ENCODE measurements around the gene NASP.

DNA sequence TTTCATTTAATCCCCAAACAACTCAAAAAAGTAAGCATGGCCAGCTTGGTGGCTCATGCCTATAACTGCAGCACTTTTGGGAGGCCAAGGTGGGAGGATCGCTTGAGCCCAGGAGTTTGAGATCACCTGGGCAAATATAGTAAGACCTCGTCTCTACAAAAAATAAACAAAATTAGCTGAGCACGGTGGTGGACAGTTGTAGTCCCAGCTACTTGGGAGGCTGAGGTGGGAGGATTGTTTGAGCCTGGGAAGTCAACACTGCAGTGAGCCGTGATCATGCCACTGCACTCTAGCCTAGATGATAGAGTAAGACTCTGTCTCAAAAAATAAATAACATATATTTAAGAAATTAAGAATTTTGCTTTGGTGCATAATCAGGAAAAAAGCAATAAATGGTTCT lies 39.3 kb upstream of the NASP start:
- TF ChIP-seq POLR2AphosphoS5 (IDR thresholded peaks at IDR 0.05; ENCODE audit: low read depth, low read length) (no peak), NFIC (IDR thresholded peaks at IDR 0.05; ENCODE audit: borderline replicate concordance) (no peak), CTCF (IDR thresholded peaks at IDR 0.05) (no peak), EP300 (IDR thresholded peaks at IDR 0.05; ENCODE audit: borderline replicate concordance in 1 of 2, low read depth in 1 of 2, low read length in 1 of 2) (no peak), GATA2 (CRISPR knock-in tag; IDR thresholded peaks at IDR 0.05) (no peak), SIN3A (IDR thresholded peaks at IDR 0.05; ENCODE audit: borderline replicate concordance, low read depth, low read length) (no peak), FOSL2 (IDR thresholded peaks at IDR 0.05; ENCODE audit: borderline replicate concordance, low read depth) (no peak), GABPA (IDR thresholded peaks at IDR 0.05; ENCODE audit: low read depth) (no peak)
